GM23248 (cell line): ENCODE results near the gene FLCN. TPM values are rescaled to one million over a fixed set of nuclear protein-coding genes. Genes with fewer than 3 reads are reported as not detected.
A peak's percentile ranks its signal among the peaks of the same experiment; 100 is the strongest.

Source experiments
- DNase-seq: peaks from one replicate; pipeline ENCODE4 v3.0.0-alpha.2; 2015
- H2AFZ ChIP-seq: fragments of 200-600 bp; sonication (generic); 2 replicates; pipeline ENCODE4 v1.6.1; 2016; ENCODE audit warnings: antibody characterized with exemption
- H3F3A ChIP-seq: fragments of 200-600 bp; sonication (generic); 2 replicates; pipeline ENCODE4 v1.6.1; 2016; ENCODE audit warnings: mild to moderate bottlenecking, antibody characterized with exemption, mixed run types; ENCODE audit not compliant: insufficient read depth
- H3K27ac ChIP-seq: fragments of 200-600 bp; sonication (generic); 2 replicates; pipeline ENCODE4 v1.5.1; 2016; ENCODE audit warnings: mild to moderate bottlenecking
- H3K27me3 ChIP-seq: fragments of 200-600 bp; sonication (generic); replicated peaks from 2 replicates; pipeline ENCODE4 v1.6.1; 2016; ENCODE audit warnings: mild to moderate bottlenecking; ENCODE audit not compliant: insufficient read depth
- H3K36me3 ChIP-seq: fragments of 200-600 bp; sonication (generic); 2 replicates; pipeline ENCODE4 v1.6.1; 2016; ENCODE audit warnings: low read depth, mild to moderate bottlenecking
- H3K4me1 ChIP-seq: fragments of 200-600 bp; sonication (generic); 2 replicates; pipeline ENCODE4 v1.6.1; 2016; ENCODE audit warnings: mild to moderate bottlenecking; ENCODE audit not compliant: insufficient read depth
- H3K4me2 ChIP-seq: fragments of 200-600 bp; sonication (generic); one replicate; pipeline ENCODE4 v1.6.1; 2016; ENCODE audit warnings: mild to moderate bottlenecking; ENCODE audit not compliant: unreplicated experiment
- H3K4me3 ChIP-seq: fragments of 200-600 bp; sonication (generic); 2 replicates; pipeline ENCODE4 v1.5.1; 2016; ENCODE audit warnings: mild to moderate bottlenecking
- H3K79me2 ChIP-seq: fragments of 200-600 bp; sonication (generic); 2 replicates; pipeline ENCODE4 v1.6.1; 2016; ENCODE audit warnings: mild to moderate bottlenecking; ENCODE audit not compliant: insufficient read depth
- H3K9ac ChIP-seq: fragments of 200-600 bp; sonication (generic); 2 replicates; pipeline ENCODE4 v1.6.1; 2016; ENCODE audit warnings: mild to moderate bottlenecking
- H3K9me2 ChIP-seq: fragments of 200-600 bp; sonication (generic); 2 replicates; pipeline ENCODE4 v1.6.1; 2016; ENCODE audit warnings: mixed run types, mild to moderate bottlenecking, moderate library complexity; ENCODE audit not compliant: insufficient read depth
- H3K9me3 ChIP-seq: fragments of 200-600 bp; sonication (generic); one replicate; pipeline ENCODE4 v1.6.1; 2017; ENCODE audit warnings: low read depth
- H4K20me1 ChIP-seq: fragments of 200-600 bp; sonication (generic); 2 replicates; pipeline ENCODE4 v1.6.0; 2016; ENCODE audit not compliant: insufficient read depth
- EZH2 ChIP-seq: fragments of 200-600 bp; sonication (generic); IDR thresholded peaks from 2 replicates; pipeline ENCODE4 v1.6.1; 2018; ENCODE audit warnings: antibody characterized with exemption, mild to moderate bottlenecking; ENCODE audit not compliant: insufficient read depth, poor library complexity, severe bottlenecking
- EZH2phosphoT487 ChIP-seq: fragments of 200-600 bp; sonication (generic); IDR thresholded peaks from 2 replicates; pipeline ENCODE4 v1.6.1; 2018; ENCODE audit warnings: antibody characterized with exemption, moderate library complexity, mild to moderate bottlenecking, low read depth; ENCODE audit not compliant: insufficient read depth
- WGBS, 2 experiments: methylation state at CpG; one replicate each; pipeline ENCODE4 v1.1.6; 2015 to 2017; ENCODE audit warnings: low lambda C conversion rate in 2 of 2, low coverage in 1 of 2; ENCODE audit errors: missing lambda C conversion rate in 2 of 2; 5-methylcytosine and 5-hydroxymethylcytosine counted together
- in situ Hi-C: fragments of 300-500 bp; cut with MboI; formaldehyde crosslinking; loops from 2 replicates; pipeline ENCODE4 v1.15.0; 2020
- polyA plus RNA-seq: library from polyadenylated mRNA; unstranded; fragments of >200 nt; fragmentation: Nextera tagmentation; extraction: Ambion mirVana; gene quantifications from 2 replicates; pipeline ENCODE4 v1.2.1, GENCODE V29; 2016
- total RNA-seq: library from RNA; depleted of rRNA; stranded (reverse); fragments of >200 nt; shearing (Covaris generic); gene quantifications from 2 replicates; pipeline ENCODE4 v1.2.3, GENCODE V29; 2014

FLCN gene
- total and polyA plus RNA-seq, 2 experiments from 2014 or later: 10.0 to 21.5 TPM

DNA sequence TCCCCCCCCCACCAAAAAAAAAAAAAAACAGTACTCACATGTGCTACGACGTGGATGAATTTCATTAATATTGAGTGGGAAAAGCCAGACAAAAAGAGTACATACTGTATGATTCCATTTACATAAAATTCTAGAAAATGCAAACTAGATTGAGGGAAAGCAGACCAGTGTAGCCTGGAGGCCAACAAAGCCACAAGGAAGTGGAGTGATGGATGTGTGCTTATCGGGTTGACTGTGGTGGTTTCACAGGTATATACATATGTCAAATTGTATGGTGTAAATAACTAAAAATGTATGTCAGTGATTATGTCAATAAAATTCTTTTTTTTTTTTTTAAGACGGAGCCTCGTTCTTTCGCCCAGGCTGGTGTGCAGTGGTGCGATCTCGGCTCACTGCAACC, 29.0 kb downstream of the FLCN start:
- H3K36me3 ChIP-seq: peaks cover 3% of the 10 kb centered on the region
- no peaks in the 10 kb centered on the region for H3K27me3 ChIP-seq
- 76 to 81% methylated on average over 8 of the region's 8 CpGs for WGBS, 2 experiments
- H4K20me1 ChIP-seq: no peaks in the 10 kb centered on the region
- no peak for TF ChIP-seq EZH2phosphoT487
- TF ChIP-seq EZH2: no peak
- no peak overlapping the region for H2AFZ ChIP-seq
- in situ Hi-C loops: no loop called here
- DNase-seq: no peak
- H3K9ac ChIP-seq: no peak overlapping the region
- H3K79me2 ChIP-seq: no peaks in the 10 kb centered on the region
- no peak overlapping the region for H3K4me2 ChIP-seq
- H3K9me3 ChIP-seq: no peaks in the 10 kb centered on the region
- no peaks in the 10 kb centered on the region for H3K9me2 ChIP-seq
- peaks cover 15% of the 10 kb centered on the region for H3F3A ChIP-seq
- H3K4me1 ChIP-seq: 0 out of 2 replicates have a peak, but pooled peaks cover 12% of the 10 kb centered on the region
- H3K4me3 ChIP-seq: no peak overlapping the region
- no peak overlapping the region for H3K27ac ChIP-seq

GRCh38 chr17:17206913-17207335, 30.0 kb downstream of the FLCN start:
- H3K27ac ChIP-seq: peak overlapping the region; percentile 44
- H3K9me3 ChIP-seq: no peaks in the 10 kb centered on the region
- peaks cover 15% of the 10 kb centered on the region for H3F3A ChIP-seq
- peak overlapping the region; percentile 70; the same call in 1 of the 2 replicates for H3K4me3 ChIP-seq
- 9 to 11% methylated on average over 15 to 16 of the region's 16 CpGs for WGBS, 2 experiments
- TF ChIP-seq EZH2 (no peak), EZH2phosphoT487 (no peak)
- H3K79me2 ChIP-seq: no peaks in the 10 kb centered on the region
- H3K4me1 ChIP-seq: 0 out of 2 replicates have a peak, but pooled peaks cover 12% of the 10 kb centered on the region
- in situ Hi-C loops: no loop called here
- no peaks in the 10 kb centered on the region for H4K20me1 ChIP-seq
- peak overlapping the region; percentile 35 for H2AFZ ChIP-seq
- no peaks in the 10 kb centered on the region for H3K27me3 ChIP-seq
- no peak overlapping the region for H3K4me2 ChIP-seq
- peak; percentile 52 for DNase-seq
- no peaks in the 10 kb centered on the region for H3K36me3 ChIP-seq
- H3K9me2 ChIP-seq: no peaks in the 10 kb centered on the region
- H3K9ac ChIP-seq: peak overlapping the region; percentile 84

DNA sequence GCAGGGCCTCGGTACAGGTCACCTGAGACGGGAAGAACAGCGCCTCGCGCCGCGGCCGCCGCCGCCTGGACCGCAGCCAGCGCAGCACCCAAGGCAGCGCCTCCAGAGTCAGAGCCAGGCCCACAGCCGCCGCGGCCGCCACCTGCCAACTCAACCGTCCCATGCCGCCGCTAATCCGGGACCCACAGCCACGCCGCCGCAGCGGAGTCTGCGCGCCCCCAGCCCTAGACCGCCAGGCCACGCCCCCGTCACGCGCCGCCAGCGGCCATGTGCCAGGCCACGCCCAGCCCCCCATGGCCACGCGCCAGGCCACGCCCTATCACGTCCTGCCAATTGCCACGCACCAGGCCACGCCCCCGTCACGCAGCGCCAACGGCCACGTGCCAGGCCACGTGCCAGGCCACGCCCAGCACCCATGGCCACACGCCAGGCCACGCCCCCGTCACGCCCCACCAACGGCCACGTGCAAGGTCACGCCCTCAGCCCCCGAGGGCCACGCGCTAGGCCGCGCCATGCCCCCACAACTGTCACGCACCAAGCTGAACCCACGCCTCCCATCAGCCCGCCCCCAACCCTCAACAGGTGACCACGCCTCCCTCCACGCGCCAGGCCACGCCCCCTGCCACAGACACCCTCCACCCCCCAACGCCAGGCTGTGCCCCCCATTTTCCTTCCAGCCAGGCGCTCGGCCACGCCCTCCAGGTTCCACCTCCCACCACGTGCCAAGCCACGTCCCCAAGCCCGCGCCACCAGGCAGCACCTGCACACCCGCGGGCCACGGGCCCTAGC, 30.6 kb downstream of the FLCN start, which contains the start of gene PLD6:
Gene PLD6, minus strand, starts transcription at position 210 of the 789 bp plus-strand sequence. Its CDS starts 47 bp downstream, at position 163.
- no peaks in the 10 kb centered on the region for H3K27me3 ChIP-seq
- H3K9me2 ChIP-seq: no peaks in the 10 kb centered on the region
- peak within 1 kb of the TSS; percentile 88 for H3K4me2 ChIP-seq
- in situ Hi-C loops: no loop called here
- DNase-seq: peak; percentile 76
- WGBS, 2 experiments: 2 to 3% methylated on average over 29 to 76 of the region's 78 CpGs
- H4K20me1 ChIP-seq: no peaks in the 10 kb centered on the region
- H3K36me3 ChIP-seq: no peaks in the 10 kb centered on the region
- TF ChIP-seq EZH2phosphoT487 (no peak), EZH2 (no peak)
- peak within 1 kb of the TSS; percentile 70 for H3K4me3 ChIP-seq
- H2AFZ ChIP-seq: peak within 1 kb of the TSS; percentile 80
- no peaks in the 10 kb centered on the region for H3K79me2 ChIP-seq
- 0 out of 2 replicates have a peak, but pooled peaks cover 12% of the 10 kb centered on the region for H3K4me1 ChIP-seq
- peaks cover 15% of the 10 kb centered on the region for H3F3A ChIP-seq
- peak within 1 kb of the TSS; percentile 44 for H3K27ac ChIP-seq
- H3K9me3 ChIP-seq: no peaks in the 10 kb centered on the region
- H3K9ac ChIP-seq: peak within 1 kb of the TSS; percentile 84

- WGBS, 2 experiments: 2 to 4% methylated on average over 59 to 68 of the region's 70 CpGs
- Histone ChIP-seq H3K4me3 (peak overlapping the region; percentile 70), H3K4me1 (0 out of 2 replicates have a peak, but pooled peaks cover 12% of the 10 kb centered on the region), H3K4me2 (peak overlapping the region; percentile 88), H3K27me3 (no peaks in the 10 kb centered on the region), H4K20me1 (no peaks in the 10 kb centered on the region), H3K79me2 (no peaks in the 10 kb centered on the region), H3K9ac (peak overlapping the region; percentile 84), H3K9me3 (no peaks in the 10 kb centered on the region), H2AFZ (peak overlapping the region; percentile 80), H3F3A (peaks cover 15% of the 10 kb centered on the region), H3K36me3 (no peaks in the 10 kb centered on the region), H3K9me2 (no peaks in the 10 kb centered on the region), H3K27ac (peak overlapping the region; percentile 44)
- TF ChIP-seq EZH2: no peak
- no peak for TF ChIP-seq EZH2phosphoT487
- peak; percentile 88 for DNase-seq
- in situ Hi-C loops: no loop called here
These were observed 31.4 kb downstream of the FLCN start for GRCh38 chr17:17205368-17206123.
